GM18907 (cell line): ENCODE data around the gene CILP.
"Not testable (repeated sequence)": the region's sequence is repeated elsewhere in the genome, so short reads cannot be mapped to it uniquely, and the experiment has no call there.

Experiments
- ATAC-seq: cut with Tn5 transposase; IDR thresholded peaks from one replicate; pipeline ENCODE4 v1.9.1; 2021; ENCODE audit warnings: mild to moderate bottlenecking, moderate library complexity; ENCODE audit not compliant: unreplicated experiment

Gene CILP

GRCh38 chr15:65210770-65211481 lies at the start of gene CILP:
Gene CILP (minus strand): TSS chr15:65211473. CDS start chr15:65209755, 1,718 bp downstream.
- ATAC-seq, result no peak

- no peak for ATAC-seq
Observed at GRCh38 chr15:65260968-65261367, 49.7 kb upstream of the CILP start.

- no peak for ATAC-seq
Observed at GRCh38 chr15:65259367-65259797, 48.1 kb upstream of the CILP start.

- ATAC-seq, result no peak
Observed at GRCh38 chr15:65258375-65259262, 47.3 kb upstream of the CILP start.

GRCh38 chr15:65255486-65256140 lies 44.3 kb upstream of the CILP start:
- ATAC-seq, result no peak

GRCh38 chr15:65254758-65255157 lies 43.5 kb upstream of the CILP start:
- ATAC-seq, result no peak

- ATAC-seq, result no peak
Observed at GRCh38 chr15:65254356-65254755, 43.1 kb upstream of the CILP start.

- no peak for ATAC-seq
Observed at GRCh38 chr15:65249641-65250040, 38.4 kb upstream of the CILP start.

- no peak for ATAC-seq
Observed at GRCh38 chr15:65248511-65249255, 37.4 kb upstream of the CILP start.

- no peak for ATAC-seq
Observed at GRCh38 chr15:65246939-65247338, 35.7 kb upstream of the CILP start.

GRCh38 chr15:65246026-65246714 lies 34.9 kb upstream of the CILP start:
- ATAC-seq, result no peak

GRCh38 chr15:65245096-65245856 lies 34.0 kb upstream of the CILP start:
- no peak for ATAC-seq

- ATAC-seq, result no peak
Observed at GRCh38 chr15:65244638-65245037, 33.4 kb upstream of the CILP start.

- not testable (repeated sequence) for ATAC-seq
Observed at GRCh38 chr15:65236443-65236842, 25.2 kb upstream of the CILP start.

- no peak for ATAC-seq
Observed at GRCh38 chr15:65233696-65234095, 22.4 kb upstream of the CILP start.

GRCh38 chr15:65232520-65232919 lies 21.2 kb upstream of the CILP start:
- no peak for ATAC-seq

GRCh38 chr15:65231306-65231705 lies 20.0 kb upstream of the CILP start:
- no peak for ATAC-seq

- ATAC-seq, result not testable (repeated sequence)
Observed at GRCh38 chr15:65226901-65227300, 15.6 kb upstream of the CILP start.

- ATAC-seq, result no peak
Observed at GRCh38 chr15:65226221-65226620, 14.9 kb upstream of the CILP start.
